ENCODE measurements around the gene DYNLT2B. TPM values are rescaled to one million over a fixed set of nuclear protein-coding genes. Genes with fewer than 3 reads are reported as not detected.

The DYNLT2B gene
- total RNA-seq, 1 experiment from 2014 or later, result 12.1 TPM

DNA sequence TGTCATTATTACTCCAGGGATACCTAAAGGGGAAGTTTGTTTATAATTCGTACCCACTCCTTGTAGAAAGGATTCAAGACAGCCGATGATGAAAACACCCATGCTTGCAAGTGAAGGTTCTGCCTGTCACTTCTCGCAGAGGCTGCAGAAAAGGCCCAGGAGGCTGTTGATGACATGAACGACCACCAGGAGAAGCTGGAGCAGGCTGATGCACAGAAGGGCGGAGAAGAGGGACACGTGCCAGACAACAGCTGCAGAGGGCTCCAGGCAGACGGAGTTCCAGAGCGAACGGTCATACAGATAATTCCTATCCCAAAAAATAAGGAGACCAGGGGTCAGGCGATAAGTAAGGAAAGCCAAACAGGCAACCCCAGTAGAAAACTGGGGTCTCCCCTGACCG, 5.7 kb upstream of the DYNLT2B start:
- no TSS peak for BruUV-seq (replicated peaks)
- Histone ChIP-seq H3K9me3 (no peaks in the 10 kb centered on the region), H3K4me1 (no peaks in the 10 kb centered on the region), H3K27me3 (replicated peaks; ENCODE audit: control insufficient read depth, insufficient read depth, low read length) (no peaks in the 10 kb centered on the region), H3K36me3 (ENCODE audit: control insufficient read depth, insufficient read depth, low read length) (no peaks in the 10 kb centered on the region), H3K4me3 (ENCODE audit: low read depth, low read length) (no peak overlapping the region)
- TF ChIP-seq, protein P1, sequence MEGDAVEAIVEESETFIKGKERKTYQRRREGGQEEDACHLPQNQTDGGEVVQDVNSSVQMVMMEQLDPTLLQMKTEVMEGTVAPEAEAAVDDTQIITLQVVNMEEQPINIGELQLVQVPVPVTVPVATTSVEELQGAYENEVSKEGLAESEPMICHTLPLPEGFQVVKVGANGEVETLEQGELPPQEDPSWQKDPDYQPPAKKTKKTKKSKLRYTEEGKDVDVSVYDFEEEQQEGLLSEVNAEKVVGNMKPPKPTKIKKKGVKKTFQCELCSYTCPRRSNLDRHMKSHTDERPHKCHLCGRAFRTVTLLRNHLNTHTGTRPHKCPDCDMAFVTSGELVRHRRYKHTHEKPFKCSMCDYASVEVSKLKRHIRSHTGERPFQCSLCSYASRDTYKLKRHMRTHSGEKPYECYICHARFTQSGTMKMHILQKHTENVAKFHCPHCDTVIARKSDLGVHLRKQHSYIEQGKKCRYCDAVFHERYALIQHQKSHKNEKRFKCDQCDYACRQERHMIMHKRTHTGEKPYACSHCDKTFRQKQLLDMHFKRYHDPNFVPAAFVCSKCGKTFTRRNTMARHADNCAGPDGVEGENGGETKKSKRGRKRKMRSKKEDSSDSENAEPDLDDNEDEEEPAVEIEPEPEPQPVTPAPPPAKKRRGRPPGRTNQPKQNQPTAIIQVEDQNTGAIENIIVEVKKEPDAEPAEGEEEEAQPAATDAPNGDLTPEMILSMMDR (IDR thresholded peaks at IDR 0.05; ENCODE audit: insufficient read depth in 1 of 2, low read depth in 1 of 2, low read length in 1 of 2, severe bottlenecking in 1 of 2, unreplicated experiment in 1 of 2), result peak in 1 of 2 experiments; percentile 47
- peak; percentile 45 to 48 for DNase-seq
- Mint-ChIP-seq H3K36me3 (ENCODE audit: insufficient read depth, unreplicated experiment) (no peaks in the 10 kb centered on the region), H3K9me3 (ENCODE audit: unreplicated experiment) (no peaks in the 10 kb centered on the region), H3K4me3 (ENCODE audit: unreplicated experiment) (no peak overlapping the region), H3K4me1 (ENCODE audit: low read depth, unreplicated experiment) (no peaks in the 10 kb centered on the region), H3K27ac (ENCODE audit: unreplicated experiment) (no peak overlapping the region), H3K27me3 (ENCODE audit: insufficient read depth, unreplicated experiment) (no peaks in the 10 kb centered on the region)
- intact Hi-C loops (cut with micrococcal nuclease; ENCODE audit: unreplicated experiment), result no loop called here
- ChIA-PET CTCF (interaction anchor here (0.6 kb wide), 1 partner anchor 13 kb away, joined by 3 read pairs; no protein-coding TSS in a partner anchor), POLR2A (no interaction called here)

DNA sequence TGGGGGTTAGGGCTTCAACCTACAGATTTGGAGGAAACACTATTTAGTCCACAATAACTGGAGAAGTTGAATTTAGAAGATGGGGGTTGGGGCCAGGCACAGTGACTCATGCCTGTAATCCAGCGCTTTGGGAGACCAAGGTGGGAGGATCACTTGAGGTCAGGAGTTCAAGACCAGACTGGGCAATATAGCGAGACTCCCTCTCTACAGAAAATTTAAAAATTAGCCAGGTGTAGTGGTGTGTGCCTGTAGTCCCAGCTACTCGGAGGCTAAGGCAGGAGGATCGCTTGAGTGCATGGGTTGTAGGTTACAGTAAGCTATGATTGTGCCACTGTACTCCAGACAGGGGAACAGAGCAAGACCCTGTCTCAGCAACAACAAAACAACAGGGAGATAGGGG, 5.0 kb upstream of the DYNLT2B start:
- Mint-ChIP-seq H3K27me3 (ENCODE audit: insufficient read depth, unreplicated experiment) (no peaks in the 10 kb centered on the region), H3K4me1 (ENCODE audit: low read depth, unreplicated experiment) (no peaks in the 10 kb centered on the region), H3K4me3 (ENCODE audit: unreplicated experiment) (no peak overlapping the region), H3K27ac (ENCODE audit: unreplicated experiment) (no peak overlapping the region), H3K9me3 (ENCODE audit: unreplicated experiment) (no peaks in the 10 kb centered on the region), H3K36me3 (ENCODE audit: insufficient read depth, unreplicated experiment) (peaks cover 4% of the 10 kb centered on the region)
- no peak for DNase-seq
- H3K9me3 ChIP-seq, result no peaks in the 10 kb centered on the region
- CTCF ChIA-PET, result no interaction called here
- H3K27me3 ChIP-seq (replicated peaks; ENCODE audit: control insufficient read depth, insufficient read depth, low read length), result no peaks in the 10 kb centered on the region
- no peaks in the 10 kb centered on the region for H3K4me1 ChIP-seq
- POLR2A ChIA-PET, result interaction anchor here (0.6 kb wide), 1 partner anchor 24 kb away, joined by 3 read pairs; no protein-coding TSS in a partner anchor
- no peaks in the 10 kb centered on the region for H3K36me3 ChIP-seq (ENCODE audit: control insufficient read depth, insufficient read depth, low read length)
- intact Hi-C loops (cut with micrococcal nuclease; ENCODE audit: unreplicated experiment), result no loop called here
- H3K4me3 ChIP-seq (ENCODE audit: low read depth, low read length), result no peak overlapping the region
- TF ChIP-seq, protein P1 (IDR thresholded peaks at IDR 0.05; ENCODE audit: insufficient read depth in 1 of 2, low read depth in 1 of 2, low read length in 1 of 2, severe bottlenecking in 1 of 2, unreplicated experiment in 1 of 2), result no peak
- no TSS peak for BruUV-seq (replicated peaks)

DNA sequence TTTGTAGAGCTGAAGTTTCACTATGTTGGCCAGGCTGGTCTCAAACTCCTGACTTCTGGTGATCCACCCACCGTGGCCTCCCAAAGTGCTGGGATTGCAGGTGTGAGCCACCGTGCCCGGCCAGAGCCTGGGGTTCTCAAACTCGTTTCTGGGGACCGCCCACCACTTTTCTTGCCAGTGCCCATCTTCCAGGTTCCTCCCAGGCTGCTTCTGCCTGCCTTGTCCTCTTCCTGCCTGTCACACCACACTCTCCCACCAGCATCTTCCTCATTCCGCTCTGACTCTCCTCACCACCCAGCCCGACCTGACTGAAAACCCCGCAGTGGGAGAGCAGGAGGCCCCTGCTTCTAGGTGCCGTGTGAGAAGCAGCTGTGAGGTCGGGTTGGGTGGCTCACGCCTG, 3.1 kb upstream of the DYNLT2B start:
- TF ChIP-seq, protein P1 (IDR thresholded peaks at IDR 0.05; ENCODE audit: insufficient read depth in 1 of 2, low read depth in 1 of 2, low read length in 1 of 2, severe bottlenecking in 1 of 2, unreplicated experiment in 1 of 2), result no peak
- no peak overlapping the region for H3K27ac Mint-ChIP-seq (ENCODE audit: unreplicated experiment)
- Histone ChIP-seq H3K4me3 (ENCODE audit: low read depth, low read length) (no peak overlapping the region), H3K4me1 (no peaks in the 10 kb centered on the region), H3K36me3 (ENCODE audit: control insufficient read depth, insufficient read depth, low read length) (no peaks in the 10 kb centered on the region), H3K27me3 (replicated peaks; ENCODE audit: control insufficient read depth, insufficient read depth, low read length) (no peaks in the 10 kb centered on the region), H3K9me3 (no peaks in the 10 kb centered on the region)
- no peaks in the 10 kb centered on the region for H3K4me1 Mint-ChIP-seq (ENCODE audit: low read depth, unreplicated experiment)
- H3K9me3 Mint-ChIP-seq (ENCODE audit: unreplicated experiment), result no peaks in the 10 kb centered on the region
- no peak overlapping the region for H3K4me3 Mint-ChIP-seq (ENCODE audit: unreplicated experiment)
- H3K36me3 Mint-ChIP-seq (ENCODE audit: insufficient read depth, unreplicated experiment), result peaks cover 5% of the 10 kb centered on the region
- DNase-seq, result no peak
- no peaks in the 10 kb centered on the region for H3K27me3 Mint-ChIP-seq (ENCODE audit: insufficient read depth, unreplicated experiment)
- ChIA-PET POLR2A (no interaction called here), CTCF (no interaction called here)
- intact Hi-C loops (cut with micrococcal nuclease; ENCODE audit: unreplicated experiment), result no loop called here
- BruUV-seq (replicated peaks), result no TSS peak

Measured in Caco-2 (cell line).